ENCODE results near the gene SV2A.
A peak's percentile ranks its signal among the peaks of the same experiment; 100 is the strongest.
"Not testable (repeated sequence)": the region's sequence is repeated elsewhere in the genome, so short reads cannot be mapped to it uniquely, and the experiment has no call there.

Gene SV2A

DNA sequence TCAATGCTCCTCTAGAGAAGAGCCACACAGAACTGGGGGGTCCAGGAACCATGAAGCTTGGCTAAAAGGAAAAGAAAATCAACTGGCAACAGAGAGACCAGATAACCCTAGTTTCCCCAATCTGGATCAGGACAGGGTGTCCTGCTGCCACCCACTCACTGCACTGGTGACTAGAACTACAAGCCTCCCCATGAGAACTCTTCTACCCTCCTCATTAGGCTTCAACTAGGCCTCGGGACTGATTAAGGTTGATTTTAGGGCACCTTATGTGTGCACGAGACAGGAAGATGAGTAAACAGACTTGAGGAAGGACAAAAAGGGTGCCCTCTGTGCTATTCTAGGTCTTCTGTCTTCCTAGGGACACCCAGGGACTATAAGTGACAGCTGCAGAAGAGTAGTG is 12.2 kb upstream of the SV2A start:
- DNase-seq (ENCODE audit: low spot score) = no peak

DNA sequence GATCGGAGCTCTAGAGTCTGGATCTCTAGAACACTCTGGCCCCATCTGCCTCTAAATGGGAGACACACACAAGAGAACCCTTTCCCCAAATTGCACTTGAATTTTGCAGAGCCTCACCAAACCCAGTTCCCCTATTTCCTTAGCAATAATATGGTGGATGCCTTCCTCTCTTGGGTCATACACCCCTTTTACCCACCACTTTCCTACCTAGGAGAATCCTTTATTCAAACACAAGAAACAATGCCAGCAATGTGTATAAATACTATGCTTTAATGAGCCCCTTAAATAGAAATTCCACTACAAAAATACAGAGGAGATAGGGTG is 10.7 kb upstream of the SV2A start:
- DNase-seq (ENCODE audit: low spot score) = no peak

DNA sequence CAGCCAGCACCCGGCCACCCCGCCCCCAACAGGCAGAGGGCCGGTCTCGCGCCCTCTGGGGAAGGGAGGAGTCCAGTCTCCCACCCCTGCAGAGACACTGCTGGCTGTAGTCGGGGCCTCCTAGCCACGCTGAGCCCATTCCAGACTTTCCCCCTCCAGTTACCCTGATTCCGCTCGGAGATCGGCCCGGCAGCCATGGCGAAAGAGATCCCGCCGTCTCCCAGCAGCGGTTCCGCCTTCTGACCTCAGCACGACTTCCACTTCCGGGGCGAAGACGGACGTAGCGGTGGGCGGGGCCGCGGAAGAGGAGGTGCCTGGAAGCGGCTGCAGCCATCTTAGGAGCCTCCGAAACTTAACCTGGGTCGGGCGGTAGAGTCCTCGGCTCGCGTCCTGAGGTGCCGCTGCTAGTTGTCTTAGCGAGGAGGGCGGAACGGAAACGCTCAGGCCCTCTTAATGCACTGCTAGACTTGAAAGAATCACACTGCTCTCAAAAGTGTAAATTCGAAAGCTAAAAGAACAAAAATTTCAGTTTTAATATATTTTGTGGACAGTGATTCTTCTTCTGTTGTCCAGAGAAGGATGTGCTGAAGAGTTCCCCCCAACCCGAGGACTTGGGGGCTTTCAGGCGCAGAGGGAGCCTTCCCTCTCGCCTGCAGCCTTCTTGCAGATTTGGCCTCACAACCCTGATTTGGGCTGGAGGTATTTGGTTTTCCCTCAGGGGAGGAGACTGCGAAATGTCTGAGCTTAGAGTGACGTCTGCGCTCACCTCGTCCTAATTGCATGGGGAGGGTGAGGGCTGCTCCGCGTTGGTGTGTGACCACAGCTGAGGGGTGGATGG is 10.1 kb upstream of the SV2A start, which contains the start of gene SF3B4:
Gene SF3B4 (minus strand): TSS at position 241 of the 838 bp plus-strand sequence. CDS start 44 bp downstream, at position 197.
- DNase-seq (ENCODE audit: low spot score) = peak; percentile 75

DNA sequence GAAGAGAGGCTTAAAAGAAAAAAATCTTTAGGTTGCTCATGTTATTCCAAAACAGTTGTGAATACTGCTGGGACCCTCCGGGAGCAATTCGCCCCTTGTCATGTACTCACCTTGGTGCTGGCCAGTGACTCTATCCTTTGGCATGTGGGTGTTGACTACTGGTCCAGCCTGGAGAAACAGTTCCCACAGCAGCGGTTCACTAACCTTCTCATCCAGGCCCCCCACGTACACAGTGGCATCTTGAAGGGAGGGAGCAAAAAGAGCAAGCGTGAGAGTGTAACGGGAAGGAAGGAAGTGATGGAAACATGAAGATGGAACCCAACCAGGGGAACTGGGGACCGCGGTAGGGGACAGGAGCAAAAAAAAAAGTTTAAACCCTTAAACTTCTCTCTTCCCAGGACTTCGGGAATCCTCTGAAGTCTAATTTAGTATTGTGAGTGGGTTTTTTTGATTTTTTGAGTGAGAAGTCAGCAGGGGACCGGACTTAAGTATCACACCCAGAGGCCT is 9.5 kb upstream of the SV2A start:
- DNase-seq (ENCODE audit: low spot score) = no peak

DNA sequence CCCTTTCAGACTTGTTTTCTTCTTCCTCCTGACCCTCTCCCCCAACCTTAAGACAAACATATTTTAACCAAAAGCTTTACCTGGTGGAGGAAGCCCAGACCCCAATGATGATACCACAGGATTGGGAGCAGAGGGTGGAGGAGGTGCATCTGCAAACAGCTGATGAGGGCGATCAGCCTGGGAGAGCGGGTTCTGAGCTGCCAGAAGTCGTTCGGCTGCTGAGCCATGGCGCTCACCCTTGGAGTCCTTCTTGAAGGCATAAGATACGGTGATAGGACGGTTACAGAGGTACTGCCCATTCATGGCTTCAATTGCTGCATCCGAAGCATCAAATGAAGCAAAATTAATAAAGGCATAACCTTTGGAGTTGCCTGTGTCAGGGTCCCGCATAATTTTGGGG is 8.7 kb upstream of the SV2A start:
- DNase-seq (ENCODE audit: low spot score) = no peak

DNA sequence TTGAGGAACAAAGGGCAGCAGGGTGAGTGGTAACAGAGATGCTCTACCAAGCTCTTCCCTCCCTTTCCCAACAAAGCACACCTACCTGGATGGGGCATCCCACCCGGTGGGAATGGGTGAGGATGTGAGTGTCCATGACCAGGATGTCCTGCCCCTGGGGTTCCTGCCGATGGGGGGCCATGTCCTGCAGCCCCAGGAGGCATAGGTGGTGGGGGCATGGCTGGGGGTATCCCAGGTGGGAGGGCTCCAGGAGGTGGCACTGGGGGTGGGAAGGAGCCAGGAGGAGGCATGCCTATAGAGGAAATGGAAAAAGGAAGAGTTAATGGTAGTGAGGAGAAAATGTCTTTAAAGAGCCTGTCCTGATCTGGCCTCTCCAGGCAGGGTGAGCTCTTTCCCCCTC is 8.1 kb upstream of the SV2A start:
- no peak for DNase-seq (ENCODE audit: low spot score)

DNA sequence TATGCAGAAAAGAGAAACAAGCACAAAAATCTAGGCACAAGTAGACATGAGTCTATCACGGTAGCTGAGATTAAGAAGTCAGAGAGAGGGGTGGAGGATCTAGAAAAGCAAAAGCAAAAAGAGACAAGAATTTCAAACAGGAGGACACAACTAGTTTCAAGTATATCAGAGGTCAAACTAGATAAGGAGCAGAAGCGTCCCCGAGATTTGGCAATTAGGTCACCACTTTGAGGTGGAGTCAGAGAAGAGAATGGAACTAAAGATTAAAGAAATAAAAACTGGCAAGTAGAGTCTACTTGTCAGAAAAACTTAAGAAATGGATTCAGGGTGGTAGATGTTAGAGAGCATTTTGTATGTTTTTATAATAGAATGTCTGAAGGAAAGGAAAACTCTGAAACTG is 7.7 kb upstream of the SV2A start:
- no peak for DNase-seq (ENCODE audit: low spot score)

DNA sequence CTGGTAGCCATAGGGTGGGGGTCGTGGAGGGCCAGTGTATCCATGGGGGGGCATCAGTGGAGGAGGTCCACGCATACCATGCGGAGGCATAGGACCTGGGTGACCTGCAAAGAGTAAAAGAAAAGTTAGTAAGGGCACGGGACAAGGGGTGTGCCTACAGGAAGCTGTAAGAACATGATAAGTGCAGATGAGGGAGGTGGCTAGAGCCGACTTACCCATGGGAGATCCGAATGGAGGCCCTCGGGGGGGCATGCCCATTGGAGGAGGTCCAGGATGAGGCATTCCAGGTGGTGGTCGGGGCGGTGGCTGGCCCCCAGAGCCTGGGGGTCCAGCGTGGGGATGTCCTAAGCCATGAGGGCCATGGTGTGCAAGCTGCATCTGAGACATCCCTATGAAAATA is 6.0 kb upstream of the SV2A start:
- DNase-seq (ENCODE audit: low spot score) = no peak

DNA sequence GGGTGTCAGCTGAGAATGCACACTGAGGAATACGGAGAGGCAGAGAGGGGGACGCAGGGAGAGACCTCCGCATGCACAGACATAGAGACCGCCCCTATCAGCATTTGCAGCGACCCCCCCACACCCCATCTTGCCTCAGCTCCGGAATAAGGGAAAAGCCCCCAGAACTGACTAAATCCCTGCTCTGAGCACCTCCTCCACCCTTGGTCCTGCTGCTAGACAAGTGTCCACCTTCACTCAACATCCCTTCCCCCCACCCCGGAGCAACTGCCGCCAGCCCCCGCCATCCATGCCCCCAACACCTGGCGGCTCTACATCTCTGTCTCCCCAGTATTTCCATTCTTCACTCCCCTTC is 769 bp downstream of the SV2A start:
- DNase-seq (ENCODE audit: low spot score) = no peak

DNA sequence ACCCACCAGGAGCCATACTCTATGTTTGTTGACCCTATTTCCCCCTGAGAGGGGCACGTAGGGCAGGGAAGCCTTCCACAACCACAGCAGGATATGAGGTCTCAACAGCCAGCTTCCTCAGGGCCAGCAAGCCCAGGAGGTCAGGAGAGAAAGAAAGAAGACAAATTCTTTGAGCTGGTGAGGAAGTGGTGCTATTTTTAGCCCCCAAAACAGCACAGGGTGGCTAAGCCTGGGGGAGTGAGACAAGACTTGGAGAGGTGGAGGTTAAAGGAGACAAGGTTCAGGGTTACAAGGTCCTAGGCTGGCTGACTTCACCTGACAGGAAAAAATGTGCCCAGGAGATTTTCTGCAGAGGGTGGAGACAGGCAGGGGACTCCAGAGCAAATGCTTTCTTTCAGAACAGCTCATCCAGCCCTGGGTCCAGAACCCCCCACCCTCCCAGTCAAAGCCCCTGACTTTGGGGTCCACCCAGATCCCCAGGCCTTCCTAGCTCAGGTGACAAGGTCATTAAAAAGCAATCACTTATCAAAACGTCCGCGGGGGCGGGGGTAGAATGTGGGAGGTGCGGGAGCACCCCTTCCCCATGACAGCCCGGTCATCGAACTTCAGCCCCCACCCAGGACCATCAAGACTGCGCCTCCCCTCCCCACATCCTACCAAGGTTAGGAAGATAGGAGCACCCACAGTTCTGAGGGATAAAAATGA is 1.3 kb downstream of the SV2A start:
- no peak for DNase-seq (ENCODE audit: low spot score)

DNA sequence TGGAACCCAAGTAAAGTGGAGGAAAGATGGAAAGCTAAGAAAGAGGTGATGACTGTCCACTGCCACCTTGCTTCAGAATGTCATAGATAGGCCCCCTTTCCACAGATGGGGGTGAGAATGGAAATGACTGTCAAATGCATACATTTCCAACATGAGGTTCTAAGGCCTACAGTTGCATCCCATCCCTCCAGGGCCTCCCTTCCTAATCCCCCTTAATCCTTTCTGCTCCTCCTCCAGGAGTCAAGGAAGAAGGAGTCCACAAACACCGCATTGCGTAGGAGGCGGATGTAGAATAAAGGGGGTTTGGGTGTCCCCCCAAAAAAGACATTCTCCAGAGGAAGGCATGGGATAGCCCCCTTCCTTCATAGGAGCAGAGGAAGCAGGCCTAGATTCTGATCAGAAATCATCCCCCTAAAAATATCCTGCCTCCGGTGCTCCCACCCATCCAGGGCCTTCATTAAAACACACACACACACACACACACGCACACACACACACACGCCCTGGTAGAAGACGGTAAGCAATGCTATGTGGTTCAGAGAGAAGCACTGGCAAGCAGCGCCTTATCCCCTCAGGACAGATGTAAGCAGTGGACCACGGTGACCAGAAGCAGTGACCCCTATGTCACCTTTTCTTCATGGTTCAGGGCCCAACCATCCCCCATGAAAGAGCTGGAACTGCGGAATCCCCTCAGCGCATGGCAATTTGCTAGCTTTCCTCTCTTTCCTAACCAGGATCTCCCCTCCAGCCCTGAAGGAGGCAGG is 2.0 kb downstream of the SV2A start:
- no peak for DNase-seq (ENCODE audit: low spot score)

DNA sequence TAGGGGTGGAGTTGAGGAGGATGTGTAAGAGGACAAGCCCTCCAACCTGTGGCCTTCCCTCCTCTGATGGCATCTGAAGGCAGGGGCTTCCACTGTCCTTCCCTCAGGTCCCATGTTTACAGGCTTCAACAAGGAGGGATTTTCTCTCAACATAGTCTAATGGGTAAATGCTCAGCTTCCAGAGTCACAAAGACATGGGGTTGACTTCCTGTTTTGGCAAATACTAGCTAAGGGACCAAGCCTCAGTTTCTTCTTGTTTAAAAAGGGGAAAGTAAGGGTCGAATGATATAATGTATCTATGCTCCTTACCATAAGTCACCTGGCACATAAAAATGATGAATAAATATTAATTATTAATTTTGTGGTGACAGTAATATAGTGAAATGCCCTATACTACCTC is 3.1 kb downstream of the SV2A start:
- DNase-seq (ENCODE audit: low spot score) = no peak

DNA sequence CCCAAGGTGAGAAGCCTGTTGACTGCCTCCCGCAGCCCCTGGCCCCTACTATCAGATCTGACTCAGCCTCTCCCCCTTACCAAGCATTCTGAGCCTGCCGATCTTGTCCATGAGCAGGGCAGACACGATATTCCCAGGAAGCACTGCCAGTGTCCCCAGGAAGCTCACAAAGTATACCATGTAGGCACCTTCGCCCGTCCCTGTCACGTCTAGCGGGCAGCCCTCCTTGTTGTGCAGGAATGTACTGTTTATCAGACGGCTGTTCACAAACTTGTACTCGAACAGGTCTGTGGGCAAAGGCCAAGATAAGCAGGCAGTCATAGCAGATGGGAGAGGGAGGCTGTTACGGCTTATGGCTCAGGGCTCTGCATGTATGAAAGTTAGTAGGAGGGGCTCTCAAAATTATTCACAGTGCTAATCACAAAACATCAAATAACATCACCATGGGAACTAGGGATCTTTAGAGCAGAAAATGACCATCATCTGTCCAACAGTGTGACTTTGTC is 11.0 kb downstream of the SV2A start:
- DNase-seq (ENCODE audit: low spot score) = no peak

DNA sequence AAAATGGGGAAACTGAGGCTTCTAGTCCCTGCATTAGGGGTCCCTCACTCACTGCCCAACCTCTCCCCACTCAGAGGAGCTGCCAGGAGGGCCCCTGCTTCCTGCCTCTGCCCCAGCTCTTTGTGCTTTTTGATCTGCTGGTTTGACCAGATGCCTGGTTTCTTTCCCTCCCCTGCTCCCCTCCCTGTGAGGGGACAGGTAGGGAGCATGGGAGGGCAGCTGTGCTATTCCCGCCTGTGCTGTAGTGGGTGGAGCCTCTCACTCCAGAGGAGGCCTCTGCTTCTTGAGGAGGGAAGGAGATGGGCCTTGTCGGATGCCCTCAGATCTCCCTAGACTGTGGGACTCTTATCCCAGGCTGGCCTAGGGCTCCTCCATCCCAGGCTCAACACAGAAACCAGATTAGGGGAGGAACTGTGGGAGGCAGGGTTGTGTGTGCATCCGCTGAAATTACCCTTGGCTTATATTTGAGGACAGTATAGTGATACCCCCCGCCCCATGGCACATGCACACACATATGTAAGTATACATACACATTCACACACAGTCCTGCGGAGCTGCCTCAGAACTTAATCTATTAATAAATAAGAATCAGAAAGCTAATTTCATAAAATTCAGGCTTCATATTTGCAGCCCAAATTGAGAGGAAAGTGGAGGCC is 13.7 kb downstream of the SV2A start:
- no peak for DNase-seq (ENCODE audit: low spot score)

DNA sequence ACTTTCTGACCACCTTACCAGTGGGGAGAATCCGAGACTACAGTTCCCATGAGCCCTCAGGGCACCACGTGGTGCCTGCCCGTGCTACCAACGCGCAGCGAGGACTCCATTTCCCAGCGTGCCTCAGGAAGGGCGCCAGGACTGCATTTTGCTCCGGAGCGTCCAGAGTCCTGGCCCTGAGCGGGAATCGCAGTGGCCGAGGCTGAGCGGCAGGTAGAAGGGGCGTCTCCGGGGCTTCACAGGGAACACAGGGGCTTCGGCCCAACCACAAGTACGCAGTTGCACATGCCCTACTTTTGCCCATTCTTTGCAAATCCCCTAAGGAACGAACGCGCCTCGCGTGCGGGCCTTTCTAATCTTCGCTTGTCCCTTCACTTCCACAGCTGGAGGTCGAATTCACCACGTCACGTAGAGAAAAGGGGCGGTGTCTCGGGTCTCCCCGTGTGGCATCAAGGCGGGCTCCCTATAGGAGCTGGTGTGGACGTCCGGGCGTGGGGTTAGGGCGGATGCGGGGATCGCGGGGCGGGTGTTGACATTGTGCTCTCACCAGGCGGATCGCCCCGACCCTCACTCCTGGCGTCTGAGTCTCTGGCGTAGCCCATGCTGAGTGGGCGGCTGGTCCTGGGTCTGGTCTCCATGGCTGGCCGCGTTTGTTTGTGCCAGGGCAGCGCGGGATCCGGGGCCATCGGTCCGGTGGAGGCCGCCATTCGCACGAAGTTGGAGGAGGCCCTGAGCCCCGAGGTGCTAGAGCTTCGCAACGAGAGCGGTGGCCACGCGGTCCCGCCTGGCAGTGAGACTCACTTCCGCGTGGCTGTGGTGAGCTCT is 18.0 kb downstream of the SV2A start, which contains the start of gene BOLA1:
Gene BOLA1 (plus strand): TSS at position 109 of the 825 bp plus-strand sequence. CDS start 492 bp downstream, at position 601.
- peak; percentile 91 for DNase-seq (ENCODE audit: low spot score)

DNA sequence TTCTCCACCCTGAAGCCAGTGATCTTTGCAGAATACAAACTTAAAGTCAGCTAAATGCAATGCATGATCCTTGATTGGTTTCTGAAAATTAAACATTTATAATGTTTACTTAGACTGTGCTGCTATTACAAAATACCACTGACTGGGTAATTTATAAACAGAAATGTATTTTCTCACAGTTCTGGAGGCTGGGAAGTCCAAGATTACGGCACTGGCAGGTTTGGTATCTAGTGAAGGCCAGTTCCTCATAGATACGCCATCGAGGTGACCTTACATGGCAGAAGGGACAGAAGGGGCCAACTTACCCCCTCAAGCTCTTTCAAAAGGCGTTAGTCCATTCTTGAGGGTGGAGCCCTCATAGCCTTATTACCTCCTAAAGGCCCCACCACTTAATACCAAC is 21.1 kb downstream of the SV2A start:
- DNase-seq (ENCODE audit: low spot score) = no peak

DNA sequence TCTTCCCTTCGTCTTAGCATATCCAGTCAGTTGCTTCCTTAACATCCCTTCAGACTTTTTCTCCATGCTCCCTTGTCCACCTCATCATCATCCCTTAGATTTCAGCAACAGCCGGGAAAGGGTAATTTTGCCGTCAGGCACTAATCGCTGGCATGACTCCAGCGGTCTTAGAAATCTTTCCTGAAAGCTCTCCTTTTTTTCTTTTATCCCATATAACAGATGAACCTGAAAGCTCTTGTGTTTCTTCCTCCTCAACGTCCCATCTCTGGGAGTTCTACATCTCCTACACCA is 28.7 kb downstream of the SV2A start:
- DNase-seq (ENCODE audit: low spot score) = no peak

DNA sequence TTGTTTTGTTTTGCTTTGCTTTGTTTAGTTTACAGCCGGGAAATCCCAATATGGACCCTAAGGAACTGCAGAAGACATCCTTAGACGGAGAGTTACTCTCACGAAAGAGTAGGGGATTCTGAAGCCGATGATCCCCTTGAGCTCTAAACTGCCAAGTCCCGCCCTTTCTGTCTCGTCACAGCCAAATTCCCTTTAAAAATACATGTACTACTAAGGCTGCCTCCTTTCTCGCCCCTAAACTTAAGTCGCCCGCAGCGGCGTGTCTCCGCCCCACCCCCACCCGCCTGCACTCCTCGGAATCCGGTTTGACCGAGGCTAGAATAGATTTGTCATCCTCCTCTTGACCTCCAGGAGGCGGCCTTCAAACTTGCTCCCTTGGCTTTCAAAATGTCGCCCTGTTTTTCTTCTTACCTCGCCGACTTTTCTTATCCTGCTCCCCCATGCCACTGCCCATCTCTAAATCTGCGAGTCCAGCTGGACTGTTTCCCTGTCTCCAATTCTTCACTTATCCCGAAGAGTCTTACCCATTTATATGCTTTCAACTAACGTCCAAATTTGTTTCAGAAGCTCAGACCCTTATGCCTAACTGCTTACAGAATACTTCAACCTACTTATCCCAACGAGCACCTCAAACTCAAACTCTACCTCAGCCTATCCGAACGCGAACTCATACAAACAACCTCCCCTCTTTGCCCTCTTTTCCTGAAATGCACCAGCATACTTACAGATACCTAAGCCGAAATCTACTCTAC is 29.2 kb downstream of the SV2A start:
- peak; percentile 50 for DNase-seq (ENCODE audit: low spot score)

DNA sequence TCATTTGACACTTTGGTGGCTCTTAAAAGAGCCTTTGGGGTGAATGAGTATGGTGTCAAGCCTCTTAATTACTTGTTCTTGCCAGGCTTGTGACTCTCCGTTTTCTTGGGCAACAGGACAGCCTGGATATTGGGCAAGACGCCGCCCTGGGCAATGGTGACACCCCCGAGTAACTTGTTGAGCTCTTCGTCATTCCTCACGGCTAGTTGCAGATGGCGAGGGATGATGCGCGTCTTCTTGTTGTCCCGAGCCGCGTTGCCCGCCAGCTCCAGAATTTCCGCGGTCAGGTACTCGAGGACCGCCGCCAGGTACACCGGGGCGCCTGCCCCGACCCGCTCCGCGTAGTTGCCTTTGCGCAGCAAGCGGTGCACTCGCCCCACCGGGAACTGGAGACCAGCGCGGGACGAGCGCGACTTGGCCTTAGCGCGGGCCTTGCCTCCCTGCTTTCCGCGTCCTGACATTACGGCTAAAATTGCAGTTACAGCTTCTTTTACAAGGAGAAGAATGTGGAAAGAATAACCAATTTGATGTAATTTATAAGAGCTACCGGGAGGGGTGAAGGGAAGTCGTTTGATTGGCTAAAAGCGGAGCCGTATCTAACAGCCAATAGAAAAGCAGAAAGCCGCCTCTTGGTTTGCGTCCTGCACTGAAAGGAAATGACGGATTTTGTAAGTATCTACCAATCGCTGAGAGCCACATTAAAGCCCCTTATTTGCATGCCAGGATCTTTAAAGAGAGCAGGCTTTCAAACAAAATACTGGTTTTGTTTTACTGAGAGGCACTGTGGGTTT is 30.0 kb downstream of the SV2A start:
- DNase-seq (ENCODE audit: low spot score) = peak; percentile 76

DNA sequence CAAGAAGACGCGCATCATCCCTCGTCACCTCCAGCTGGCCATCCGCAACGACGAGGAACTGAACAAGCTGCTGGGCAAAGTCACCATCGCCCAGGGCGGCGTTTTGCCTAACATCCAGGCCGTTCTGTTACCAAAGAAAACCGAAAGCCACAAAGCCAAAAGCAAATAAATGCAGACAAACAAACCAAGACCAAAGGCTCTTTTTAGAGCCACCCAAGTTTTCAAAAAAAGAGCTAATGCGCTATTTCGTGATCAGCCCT is 30.5 kb downstream of the SV2A start:
- not testable (repeated sequence) for DNase-seq (ENCODE audit: low spot score)
